KMS-11 (cell line): ENCODE measurements around the gene ZNF473.

Source experiments
- H2AFZ ChIP-seq: fragments of 200-600 bp; sonication (generic); 2 replicates; pipeline ENCODE4 v1.6.1; 2016; ENCODE audit warnings: antibody characterized with exemption, mixed run types, low read depth
- H3K27ac ChIP-seq: fragments of 200-600 bp; sonication (generic); 2 replicates; pipeline ENCODE4 v1.6.1; 2016; ENCODE audit warnings: mild to moderate bottlenecking, mixed run types
- H3K27me3 ChIP-seq: fragments of 200-600 bp; sonication (generic); 2 replicates; pipeline ENCODE4 v1.6.1; 2017; ENCODE audit warnings: mild to moderate bottlenecking, low read depth, mixed run types, moderate library complexity; ENCODE audit not compliant: insufficient read depth
- H3K36me3 ChIP-seq: fragments of 200-600 bp; sonication (generic); 2 replicates; pipeline ENCODE4 v1.6.1; 2017; ENCODE audit warnings: mild to moderate bottlenecking, mixed run types; ENCODE audit not compliant: insufficient read depth
- H3K4me1 ChIP-seq: fragments of 200-600 bp; sonication (generic); 2 replicates; pipeline ENCODE4 v1.6.1; 2016; ENCODE audit warnings: mild to moderate bottlenecking, low read depth, mixed run types; ENCODE audit not compliant: poor library complexity, severe bottlenecking
- H3K4me2 ChIP-seq: fragments of 200-600 bp; sonication (generic); 2 replicates; pipeline ENCODE4 v1.7.0; 2016; ENCODE audit warnings: mild to moderate bottlenecking, mixed run types
- H3K4me3 ChIP-seq: fragments of 200-600 bp; sonication (generic); IDR thresholded peaks from 2 replicates; pipeline ENCODE4 v1.6.1; 2017; ENCODE audit warnings: low read depth, low read length, mixed read lengths; ENCODE audit not compliant: insufficient read depth
- H3K79me2 ChIP-seq: fragments of 200-600 bp; sonication (generic); 2 replicates; pipeline ENCODE4 v1.6.1; 2016; ENCODE audit warnings: low read depth, mixed run types; ENCODE audit not compliant: insufficient read depth
- H3K9ac ChIP-seq: fragments of 200-600 bp; sonication (generic); 2 replicates; pipeline ENCODE4 v1.6.1; 2016; ENCODE audit warnings: mild to moderate bottlenecking, mixed run types
- H4K20me1 ChIP-seq: fragments of 200-600 bp; sonication (generic); 2 replicates; pipeline ENCODE4 v1.6.1; 2016; ENCODE audit warnings: mild to moderate bottlenecking, mixed run types; ENCODE audit not compliant: insufficient read depth
- TF ChIP-seq, protein P1 (sequence below): fragments of 200-600 bp; sonication (generic); conservative IDR thresholded peaks from 2 replicates; pipeline ENCODE4 v1.6.1; 2017; ENCODE audit warnings: low read depth, mild to moderate bottlenecking, antibody characterized with exemption, low read length, moderate library complexity, mixed read lengths

The ZNF473 gene

GRCh38 chr19:49978324-49978723 lies 47.5 kb upstream of the ZNF473 start:
- H3K27me3 ChIP-seq: no peaks in the 10 kb centered on the region
- no peaks in the 10 kb centered on the region for H4K20me1 ChIP-seq
- no peak overlapping the region for H3K27ac ChIP-seq

GRCh38 chr19:49981603-49982593 lies 43.9 kb upstream of the ZNF473 start:
- TF ChIP-seq, protein P1, sequence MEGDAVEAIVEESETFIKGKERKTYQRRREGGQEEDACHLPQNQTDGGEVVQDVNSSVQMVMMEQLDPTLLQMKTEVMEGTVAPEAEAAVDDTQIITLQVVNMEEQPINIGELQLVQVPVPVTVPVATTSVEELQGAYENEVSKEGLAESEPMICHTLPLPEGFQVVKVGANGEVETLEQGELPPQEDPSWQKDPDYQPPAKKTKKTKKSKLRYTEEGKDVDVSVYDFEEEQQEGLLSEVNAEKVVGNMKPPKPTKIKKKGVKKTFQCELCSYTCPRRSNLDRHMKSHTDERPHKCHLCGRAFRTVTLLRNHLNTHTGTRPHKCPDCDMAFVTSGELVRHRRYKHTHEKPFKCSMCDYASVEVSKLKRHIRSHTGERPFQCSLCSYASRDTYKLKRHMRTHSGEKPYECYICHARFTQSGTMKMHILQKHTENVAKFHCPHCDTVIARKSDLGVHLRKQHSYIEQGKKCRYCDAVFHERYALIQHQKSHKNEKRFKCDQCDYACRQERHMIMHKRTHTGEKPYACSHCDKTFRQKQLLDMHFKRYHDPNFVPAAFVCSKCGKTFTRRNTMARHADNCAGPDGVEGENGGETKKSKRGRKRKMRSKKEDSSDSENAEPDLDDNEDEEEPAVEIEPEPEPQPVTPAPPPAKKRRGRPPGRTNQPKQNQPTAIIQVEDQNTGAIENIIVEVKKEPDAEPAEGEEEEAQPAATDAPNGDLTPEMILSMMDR: no peak
- H4K20me1 ChIP-seq: no peaks in the 10 kb centered on the region
- H3K4me2 ChIP-seq: no peak overlapping the region

More at GRCh38 chr19:49978324-49978723, 47.5 kb upstream of the ZNF473 start:
- H3K79me2 ChIP-seq: no peaks in the 10 kb centered on the region
- H3K4me3 ChIP-seq: no peak overlapping the region
- no peak overlapping the region for H3K9ac ChIP-seq
- H3K4me1 ChIP-seq: no peaks in the 10 kb centered on the region
- no peak overlapping the region for H2AFZ ChIP-seq
- H3K4me2 ChIP-seq: no peak overlapping the region
- TF ChIP-seq, protein P1: no peak
- no peaks in the 10 kb centered on the region for H3K36me3 ChIP-seq

GRCh38 chr19:49983645-49984229 lies 42.1 kb upstream of the ZNF473 start:
- Histone ChIP-seq H3K27me3 (no peaks in the 10 kb centered on the region), H3K4me3 (no peak overlapping the region), H2AFZ (no peak overlapping the region), H3K9ac (no peak overlapping the region), H4K20me1 (no peaks in the 10 kb centered on the region), H3K27ac (no peak overlapping the region), H3K36me3 (no peaks in the 10 kb centered on the region), H3K4me2 (no peak overlapping the region), H3K4me1 (no peaks in the 10 kb centered on the region), H3K79me2 (no peaks in the 10 kb centered on the region)
- TF ChIP-seq, protein P1: peak; percentile 98

More at GRCh38 chr19:49981603-49982593, 43.9 kb upstream of the ZNF473 start:
- Histone ChIP-seq H3K4me1 (no peaks in the 10 kb centered on the region), H3K36me3 (no peaks in the 10 kb centered on the region), H3K79me2 (no peaks in the 10 kb centered on the region), H3K9ac (no peak overlapping the region), H2AFZ (no peak overlapping the region), H3K27me3 (no peaks in the 10 kb centered on the region), H3K27ac (no peak overlapping the region), H3K4me3 (no peak overlapping the region)

DNA sequence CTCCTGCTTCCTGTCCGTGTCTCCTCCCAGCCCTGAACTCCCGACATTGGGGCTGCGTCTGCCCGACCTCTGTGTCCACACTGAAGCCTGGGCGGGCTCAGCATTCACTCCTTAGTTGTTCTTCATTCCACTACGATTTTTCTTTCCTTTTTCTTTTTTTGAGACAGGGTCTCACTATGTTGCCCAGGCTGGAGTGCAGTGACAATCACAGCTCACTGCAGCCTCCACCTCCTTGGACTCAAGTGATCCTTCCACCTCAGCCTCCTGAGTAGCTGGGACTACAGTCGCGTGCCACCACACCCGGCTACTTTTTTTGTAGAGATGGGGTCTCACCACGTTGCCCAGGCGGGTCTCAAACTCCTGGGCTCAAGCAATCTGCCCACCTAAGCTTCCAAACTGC lies 41.3 kb upstream of the ZNF473 start:
- Histone ChIP-seq H3K4me2 (no peak overlapping the region), H3K36me3 (no peaks in the 10 kb centered on the region), H3K4me1 (no peaks in the 10 kb centered on the region), H2AFZ (no peak overlapping the region), H3K9ac (no peak overlapping the region), H3K27me3 (no peaks in the 10 kb centered on the region), H3K79me2 (no peaks in the 10 kb centered on the region), H3K4me3 (no peak overlapping the region), H3K27ac (no peak overlapping the region), H4K20me1 (no peaks in the 10 kb centered on the region)
- TF ChIP-seq, protein P1: no peak
